KBM-7 (cell line): Measurements from ENCODE around the gene ANKS3.

ENCODE experiments used
- DNase-seq: peaks from one replicate; pipeline ENCODE4 v3.0.0-alpha.2; 2015
- in situ Hi-C: fragments of 300-500 bp; cut with MboI; formaldehyde crosslinking; loops from 2 replicates; pipeline ENCODE4 v1.14.3; 2020; ENCODE audit warnings: low sequenced_read_pairs, low pct_unique_long_range_greater_than_20kb, mixed read lengths

Gene ANKS3, protein sequence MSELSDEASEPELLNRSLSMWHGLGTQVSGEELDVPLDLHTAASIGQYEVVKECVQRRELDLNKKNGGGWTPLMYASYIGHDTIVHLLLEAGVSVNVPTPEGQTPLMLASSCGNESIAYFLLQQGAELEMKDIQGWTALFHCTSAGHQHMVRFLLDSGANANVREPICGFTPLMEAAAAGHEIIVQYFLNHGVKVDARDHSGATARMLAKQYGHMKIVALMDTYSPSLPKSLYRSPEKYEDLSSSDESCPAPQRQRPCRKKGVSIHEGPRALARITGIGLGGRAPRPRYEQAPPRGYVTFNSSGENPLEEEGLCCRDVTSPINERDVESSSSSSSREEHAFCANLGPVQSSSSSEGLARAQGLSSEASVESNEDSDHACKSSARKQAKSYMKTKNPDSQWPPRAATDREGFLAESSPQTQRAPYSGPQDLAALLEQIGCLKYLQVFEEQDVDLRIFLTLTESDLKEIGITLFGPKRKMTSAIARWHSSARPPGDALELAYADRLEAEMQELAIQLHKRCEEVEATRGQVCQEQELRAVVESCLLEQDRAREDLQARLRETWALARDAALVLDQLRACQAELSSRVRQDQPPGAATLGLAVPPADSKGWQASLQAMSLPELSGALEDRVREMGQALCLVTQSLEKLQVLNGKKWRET

DNA sequence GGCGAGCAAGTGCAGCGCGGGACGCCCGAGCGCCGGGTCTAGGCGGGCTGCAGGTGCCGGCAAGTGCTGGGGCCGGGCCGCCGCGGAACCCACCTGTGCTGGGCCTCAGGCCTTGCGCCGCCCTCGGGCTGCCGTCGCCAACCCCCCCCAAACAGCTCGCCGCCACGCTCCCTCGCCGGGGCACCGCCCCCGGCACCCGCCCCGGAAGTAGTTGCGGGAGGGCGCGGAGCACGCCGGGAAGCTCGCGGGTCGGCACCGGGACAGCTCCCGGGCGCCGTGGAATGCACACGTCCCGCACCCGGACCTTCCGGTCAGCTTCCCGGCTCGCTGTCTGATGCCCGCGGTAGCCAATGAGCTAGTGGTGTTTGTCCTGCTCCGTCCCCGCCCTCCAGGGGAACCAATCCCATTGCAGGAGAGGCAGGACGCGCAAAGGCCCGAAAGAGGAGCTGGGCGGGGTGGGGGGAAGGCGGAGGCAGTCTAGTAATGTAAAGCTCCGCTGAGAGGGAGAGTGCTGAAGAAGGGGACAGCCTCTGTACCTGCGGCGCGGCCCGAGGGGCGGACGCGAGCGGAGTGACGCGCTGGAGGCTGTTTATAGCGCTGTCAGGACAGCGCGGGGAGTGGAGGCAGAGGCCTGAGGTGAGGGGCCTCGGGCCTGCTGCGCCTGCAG, at the start of gene ANKS3, which contains the start of gene DNAAF8:
Gene ANKS3 (minus strand): TSS at position 209 of the 667 bp plus-strand sequence. CDS start 4,122 bp downstream, outside the sequence.
Gene DNAAF8 (plus strand): TSS at position 475 of the 667 bp plus-strand sequence. CDS start 1,978 bp downstream, outside the sequence.
- in situ Hi-C loops, result no loop called here
- DNase-seq, result peak; percentile 89

DNA sequence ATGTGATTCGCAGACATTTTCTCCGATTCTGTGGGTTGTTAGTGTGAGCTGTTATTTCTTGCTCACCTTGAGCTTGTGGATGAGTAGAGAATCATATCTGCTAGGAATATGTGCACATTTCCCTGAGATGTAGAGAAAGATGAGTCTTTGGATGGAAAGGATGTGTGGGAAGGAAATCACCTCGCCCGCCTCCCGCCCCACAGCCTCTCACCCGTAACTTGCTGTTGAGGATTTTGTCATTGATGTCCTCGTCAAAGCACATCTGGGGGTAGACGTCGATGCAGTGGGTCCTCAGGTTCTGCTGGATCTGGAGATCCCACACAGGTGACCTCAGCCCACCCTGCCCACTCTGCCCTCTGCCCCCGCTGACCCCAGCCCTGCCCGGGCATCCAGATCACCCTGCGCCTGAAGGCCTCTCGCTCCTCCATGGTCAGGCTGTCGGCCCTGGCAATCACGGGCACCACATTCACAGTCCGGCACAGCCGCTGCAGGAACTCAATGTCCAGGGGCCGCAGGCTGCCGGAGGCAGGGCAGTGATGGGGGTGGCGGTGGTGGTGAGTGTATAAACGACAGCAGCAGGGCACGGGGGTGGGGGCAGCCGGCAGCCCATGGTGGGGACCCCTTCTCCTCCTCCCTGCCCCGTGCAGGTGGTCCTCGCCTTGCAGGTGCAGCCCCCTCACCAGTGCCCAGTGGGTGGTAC, 49.3 kb upstream of the ANKS3 start:
- in situ Hi-C loops, result no loop called here
- DNase-seq, result no peak

DNA sequence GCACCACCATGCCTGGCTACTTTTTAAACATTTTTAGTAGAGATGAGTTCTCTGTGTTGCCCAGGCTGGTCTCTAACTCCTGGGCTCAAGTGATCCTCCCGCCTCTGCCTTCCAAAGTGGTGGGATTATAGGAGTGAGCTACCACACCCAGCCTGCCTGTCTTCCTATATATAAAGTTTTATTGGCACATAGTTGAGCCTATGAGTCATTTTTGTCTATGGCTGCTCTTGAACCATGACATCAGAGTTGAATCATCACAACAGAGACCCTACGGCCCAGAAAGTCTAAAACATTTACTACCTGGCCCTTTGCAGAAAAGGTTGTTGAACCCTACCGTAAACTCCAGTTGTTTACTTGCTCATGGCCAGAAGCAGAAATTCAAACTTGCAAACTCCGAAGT, 46.2 kb upstream of the ANKS3 start:
- in situ Hi-C loops, result no loop called here
- DNase-seq, result no peak

DNA sequence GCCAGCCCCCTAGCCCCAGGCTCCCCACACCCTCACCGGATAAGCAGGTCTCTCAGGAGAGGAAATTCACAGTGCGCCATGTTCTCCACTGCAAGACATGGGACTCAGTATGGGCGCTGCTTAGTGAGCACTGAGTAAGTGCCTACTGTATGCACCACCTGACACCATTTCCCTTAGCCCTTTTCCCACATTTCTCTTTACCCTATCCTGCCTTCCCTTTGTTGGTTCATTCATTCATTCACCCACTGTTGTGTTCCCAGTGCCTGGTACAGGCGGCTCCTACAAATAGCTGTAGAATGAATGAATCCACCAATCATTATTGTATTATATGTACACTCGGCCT, 44.0 kb upstream of the ANKS3 start:
- no peak for DNase-seq
- in situ Hi-C loops, result no loop called here

DNA sequence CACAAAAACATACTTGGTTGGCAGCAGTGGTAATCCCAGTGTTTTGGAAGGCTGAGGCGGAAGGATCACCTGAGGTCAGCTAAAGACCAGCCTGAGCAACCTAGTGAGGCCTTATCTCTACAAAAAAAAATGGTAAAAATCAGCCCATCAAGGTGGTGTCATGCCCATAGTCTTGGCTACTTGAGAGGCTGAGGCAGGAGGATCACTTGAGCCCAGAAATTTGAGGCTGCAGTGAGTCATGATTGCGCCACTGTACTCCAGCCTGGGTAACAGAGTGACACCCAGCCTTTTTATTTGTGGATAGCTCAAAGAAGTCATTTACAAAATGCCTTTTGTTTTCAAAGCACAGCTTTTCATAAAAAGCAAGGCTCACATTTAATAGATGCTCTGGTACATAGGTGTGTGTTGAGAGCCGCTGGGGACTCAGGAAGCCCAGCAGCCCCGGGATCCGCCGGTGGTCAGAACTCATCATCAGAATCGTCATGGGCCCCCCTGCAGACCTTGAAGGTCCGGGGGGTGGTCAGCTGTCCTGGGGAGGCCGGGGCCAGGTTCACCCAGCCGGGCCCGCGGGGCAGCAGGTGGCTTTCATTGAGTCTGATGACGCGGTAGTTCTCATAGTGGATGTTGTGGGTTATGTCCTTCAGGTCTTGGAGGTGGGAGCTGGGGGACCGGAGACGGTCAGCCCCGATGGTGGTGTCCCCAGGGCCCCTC, 43.4 kb upstream of the ANKS3 start:
- in situ Hi-C loops, result no loop called here
- DNase-seq, result no peak

DNA sequence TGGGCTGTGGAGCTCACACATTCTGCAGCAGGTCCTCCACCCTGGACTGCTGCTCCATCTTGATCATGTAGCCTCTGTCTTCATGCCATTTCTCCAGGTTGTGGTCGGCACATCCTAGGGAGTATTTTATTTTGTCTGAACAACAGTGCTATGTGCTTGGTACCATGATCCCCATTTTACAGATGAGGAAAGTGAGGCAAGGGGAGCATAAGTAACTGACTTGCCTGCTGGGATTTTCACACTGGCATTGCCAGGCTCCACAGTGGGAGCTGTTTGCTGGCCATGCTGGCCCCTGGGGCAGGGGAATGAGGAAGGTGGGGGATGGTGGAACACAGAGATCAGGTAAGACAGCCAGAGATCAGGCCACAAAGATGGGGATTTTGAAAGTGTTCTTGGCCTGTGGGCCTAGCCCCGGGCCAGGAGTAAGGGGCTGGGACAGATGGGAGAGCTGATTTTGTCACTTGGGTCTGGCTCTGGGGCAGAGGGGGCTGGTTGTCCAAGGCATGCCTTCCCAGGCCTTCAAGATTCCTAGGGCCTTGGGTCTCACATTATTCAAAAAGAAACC, 42.2 kb upstream of the ANKS3 start:
- DNase-seq, result no peak
- in situ Hi-C loops, result no loop called here

DNA sequence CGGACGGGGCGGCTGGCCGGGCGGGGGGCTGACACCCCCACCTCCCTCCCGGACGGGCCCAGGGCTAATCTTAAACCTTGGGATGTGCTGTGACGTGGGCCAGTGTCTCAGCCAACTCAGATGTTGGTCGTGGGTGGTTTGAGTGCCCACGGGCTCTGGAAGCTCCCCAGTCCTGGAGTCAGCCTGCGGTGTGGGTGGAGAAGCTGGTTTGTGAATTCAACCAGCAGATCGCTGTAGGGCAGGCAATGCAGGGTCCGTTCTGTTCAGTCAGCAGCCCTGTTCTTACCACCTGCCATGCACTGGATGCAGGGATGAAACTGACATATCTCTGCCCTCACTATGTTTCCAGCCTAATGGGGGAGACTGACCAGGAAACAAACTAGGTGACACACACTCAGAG, 40.9 kb upstream of the ANKS3 start:
- no peak for DNase-seq
- in situ Hi-C loops, result no loop called here

DNA sequence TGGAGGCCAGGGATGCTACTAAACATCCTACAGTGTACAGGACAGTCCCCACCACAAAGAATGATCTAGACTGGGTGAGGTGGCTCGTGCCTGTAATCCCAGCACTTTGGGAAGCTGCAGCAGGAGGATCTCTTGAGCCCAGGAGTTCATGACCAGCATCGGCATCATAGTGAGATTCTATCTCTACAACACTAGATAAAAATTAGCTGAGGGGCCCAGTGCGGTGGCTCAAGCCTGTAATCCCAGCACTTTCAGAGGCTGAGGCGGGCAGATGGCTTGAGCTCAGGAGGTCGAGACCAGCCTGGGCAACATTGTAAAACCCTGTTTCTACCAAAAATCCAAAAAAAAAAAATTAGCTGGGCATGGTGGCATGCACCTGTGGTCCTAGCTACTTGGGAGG, 38.3 kb upstream of the ANKS3 start:
- no peak for DNase-seq
- in situ Hi-C loops, result no loop called here

DNA sequence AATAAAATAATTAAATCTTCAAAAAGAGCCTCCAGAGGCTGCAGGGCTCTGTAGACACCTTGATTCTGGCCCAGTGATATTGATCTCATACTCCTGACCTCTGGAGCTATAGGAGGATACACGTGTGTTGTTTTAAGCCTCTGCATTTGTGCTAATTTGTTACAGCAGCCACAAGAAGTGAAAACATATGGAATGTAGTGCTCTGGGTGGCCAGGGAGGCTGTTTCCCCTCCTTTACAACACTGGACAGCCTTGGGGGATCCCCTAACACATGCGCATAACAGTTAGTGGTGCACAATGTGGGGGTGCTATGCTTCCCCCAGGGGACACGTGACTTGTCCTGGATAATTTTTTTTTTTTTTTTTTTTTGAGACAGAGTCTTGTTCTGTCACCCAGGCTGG, 37.6 kb upstream of the ANKS3 start:
- no peak for DNase-seq
- in situ Hi-C loops, result no loop called here

DNA sequence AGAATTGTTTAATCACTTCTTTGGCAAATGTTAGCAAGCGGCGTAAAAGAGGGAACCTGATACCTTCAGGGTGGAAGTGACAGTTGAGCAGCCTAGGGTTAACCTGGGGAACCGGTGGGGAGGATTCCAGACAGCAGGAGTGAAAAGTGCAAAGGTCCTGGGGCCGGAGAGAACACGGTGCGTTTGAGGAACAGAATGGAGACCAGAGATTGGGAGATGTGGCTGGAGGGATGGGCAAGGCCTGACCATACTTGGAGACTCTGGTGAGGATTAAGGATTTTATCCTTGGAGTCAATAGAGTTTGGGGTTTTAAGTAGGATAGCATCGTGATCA, 35.2 kb upstream of the ANKS3 start:
- DNase-seq, result no peak
- in situ Hi-C loops, result no loop called here

DNA sequence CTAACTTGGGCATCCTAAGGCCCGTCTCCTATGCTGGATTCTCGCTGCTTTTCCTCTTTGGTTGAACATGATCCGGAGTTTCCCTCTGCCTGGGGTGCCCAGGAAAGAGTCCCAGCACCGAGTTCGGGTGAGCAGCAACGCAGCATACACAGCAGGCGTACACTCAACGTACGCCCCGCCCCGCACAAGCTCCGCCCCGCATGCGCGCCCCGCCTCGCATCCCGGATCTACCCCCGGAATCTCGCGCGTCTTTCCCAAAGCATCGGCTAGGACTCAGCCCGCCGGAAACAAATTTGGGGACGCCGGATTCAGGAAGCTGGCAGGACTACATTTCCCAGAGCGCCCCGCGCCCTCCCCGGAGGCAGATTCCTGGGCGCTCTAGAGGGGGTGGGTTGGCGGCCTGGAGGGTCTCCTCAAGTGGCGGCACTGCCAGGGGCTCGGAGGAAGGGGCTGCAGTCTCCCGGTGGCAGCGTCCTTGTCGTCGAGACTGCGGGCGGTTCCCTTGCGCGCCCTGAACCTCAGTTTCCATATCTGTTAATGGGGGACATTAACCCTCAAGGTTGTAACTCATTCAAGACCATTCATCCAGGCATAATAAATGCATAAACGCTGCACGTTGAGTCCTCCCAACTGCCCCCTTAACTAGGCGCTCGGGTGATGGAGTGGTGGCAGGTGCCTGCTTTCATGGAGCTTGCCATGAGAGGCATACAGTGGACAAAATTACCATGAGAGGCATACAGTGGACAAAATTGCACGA, 34.7 kb upstream of the ANKS3 start:
- in situ Hi-C loops, result no loop called here
- DNase-seq, result peak; percentile 96

DNA sequence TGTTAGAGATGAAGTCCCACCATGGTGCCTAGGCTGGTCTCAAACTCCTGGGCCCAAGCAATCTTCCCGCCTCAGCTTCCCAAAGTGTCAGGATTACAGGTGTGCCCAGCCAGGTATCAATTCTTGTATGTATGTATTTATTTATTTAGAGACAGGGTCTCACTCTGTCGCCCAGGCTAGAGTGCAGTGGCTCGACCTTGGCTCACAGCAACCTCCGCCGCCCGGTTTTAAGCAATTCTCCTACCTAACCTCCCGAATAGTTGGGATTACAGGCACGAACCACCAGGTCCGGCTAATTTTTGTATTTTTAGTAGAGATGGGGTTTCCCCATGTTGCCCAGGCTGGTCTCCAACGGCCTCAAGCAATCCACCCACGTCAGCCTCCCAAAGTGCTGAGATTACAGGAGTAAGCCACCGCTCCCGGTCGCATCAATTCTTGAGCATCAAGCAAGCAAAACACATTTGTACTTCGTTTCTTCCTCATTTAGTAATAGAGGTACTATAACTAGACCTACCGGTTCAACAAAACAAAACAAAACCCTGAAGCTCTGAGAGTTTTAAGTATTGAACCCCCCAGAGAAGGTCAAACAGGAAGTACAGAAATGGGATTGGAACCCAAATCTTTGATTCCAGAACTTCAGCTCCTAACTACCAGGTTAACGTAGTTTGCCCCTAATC, 33.9 kb upstream of the ANKS3 start:
- DNase-seq, result no peak
- in situ Hi-C loops, result no loop called here

DNA sequence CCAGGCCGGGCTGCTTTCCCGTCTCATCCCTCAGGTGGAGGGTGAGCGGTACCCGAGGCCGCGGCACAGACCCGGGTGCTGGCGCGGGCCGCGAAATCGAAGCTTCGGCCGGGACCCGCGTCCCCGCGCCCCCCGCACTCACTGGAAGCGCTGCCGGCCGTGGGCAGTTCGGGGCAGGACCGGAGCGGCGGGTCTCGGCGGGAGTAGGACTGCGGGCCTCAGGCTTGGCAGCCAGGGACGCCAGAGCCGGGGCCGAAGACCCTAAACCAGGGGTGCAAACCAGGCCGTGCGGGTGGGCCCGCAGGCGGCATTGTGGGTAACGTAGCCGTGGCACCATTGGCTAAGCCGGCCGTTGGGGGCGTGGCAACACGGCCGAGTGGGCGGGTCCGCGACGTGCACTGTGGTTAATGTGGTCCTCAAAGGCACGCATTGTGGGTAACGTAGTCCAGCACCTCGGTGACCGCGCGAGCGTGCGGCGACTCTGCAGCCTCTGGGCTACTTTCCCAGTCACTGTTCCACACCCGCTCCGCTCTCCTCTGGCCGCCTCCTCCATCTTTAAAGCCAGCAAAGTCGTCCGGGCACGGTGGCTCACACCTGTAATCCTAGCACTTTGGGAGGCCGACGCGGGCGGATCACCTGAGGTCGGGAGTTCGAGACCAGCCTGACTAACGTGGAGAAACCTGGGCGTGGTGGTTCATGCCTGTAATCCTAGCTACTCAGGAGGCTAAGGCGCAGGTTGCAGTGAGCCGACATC, 33.0 kb upstream of the ANKS3 start, which contains the start of gene ZNF500:
Gene ZNF500 (minus strand): TSS at position 288 of the 754 bp plus-strand sequence. CDS start 1,184 bp downstream, outside the sequence.
- in situ Hi-C loops, result no loop called here
- peak; percentile 96 for DNase-seq

DNA sequence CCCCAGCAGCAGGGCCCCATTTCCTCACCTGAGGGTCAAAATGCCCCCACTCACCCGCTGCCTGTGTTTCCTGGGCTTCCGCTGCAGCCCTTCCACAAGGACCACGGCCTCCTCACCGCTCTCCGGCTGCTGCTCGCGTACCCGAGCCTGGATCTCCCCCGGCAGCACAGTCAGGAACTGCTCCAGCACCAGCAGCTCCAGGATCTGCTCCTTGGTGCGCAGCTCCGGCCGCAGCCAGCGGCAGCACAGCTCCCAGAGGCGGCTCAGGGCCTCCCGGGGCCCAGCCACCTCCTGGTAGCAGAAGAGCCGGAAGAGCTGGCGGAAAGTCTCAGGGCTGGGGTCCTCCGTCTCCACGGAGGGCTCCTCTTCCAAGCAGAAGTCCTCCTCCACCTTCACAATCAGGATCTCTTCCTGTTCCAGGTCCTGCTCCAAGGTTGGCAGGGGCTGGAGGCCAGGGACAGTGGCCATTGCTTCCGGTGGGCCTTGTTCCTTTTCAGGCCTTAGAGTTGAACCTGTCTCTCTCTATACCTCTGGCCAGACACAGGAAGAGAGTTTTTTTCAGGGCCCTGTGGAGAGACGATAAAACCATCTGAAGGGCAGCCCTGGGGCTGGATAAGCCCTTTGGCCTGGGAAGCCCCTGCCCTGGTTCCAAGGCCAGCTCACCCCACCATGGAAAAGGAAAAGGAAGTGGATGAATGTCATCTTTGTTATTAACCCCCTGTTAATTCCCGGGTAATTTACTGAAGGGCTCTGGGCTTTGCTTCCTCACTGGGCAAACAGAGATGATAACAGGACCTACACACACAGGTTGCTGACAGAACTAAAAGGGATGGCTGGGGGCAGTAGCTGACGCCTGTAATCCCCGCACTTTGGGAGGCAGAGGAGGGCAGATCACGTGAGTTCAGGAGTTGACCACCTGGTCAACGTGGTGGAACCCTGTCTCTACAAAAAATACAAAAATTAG, 31.7 kb upstream of the ANKS3 start:
- DNase-seq, result no peak
- in situ Hi-C loops, result no loop called here

DNA sequence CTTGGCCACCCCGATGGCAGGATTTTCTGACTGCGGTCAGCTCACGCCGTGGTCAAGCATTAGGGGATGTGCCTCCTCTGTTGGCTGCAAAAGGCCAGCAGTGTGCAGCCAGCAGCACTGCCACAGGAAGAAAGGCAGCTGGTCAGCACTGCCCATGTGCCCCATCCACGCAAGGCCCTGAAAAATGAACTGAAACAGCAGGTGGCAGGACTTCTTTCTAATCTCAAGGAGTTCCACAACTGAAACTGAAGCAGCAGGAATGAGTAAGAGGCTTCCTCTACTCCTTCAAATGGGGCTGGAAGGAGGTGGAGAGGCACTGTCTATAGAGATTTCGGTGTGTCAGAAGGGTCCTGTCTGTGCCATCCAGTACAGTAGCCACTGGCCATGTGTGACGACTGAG, 29.7 kb upstream of the ANKS3 start:
- DNase-seq, result no peak
- in situ Hi-C loops, result no loop called here

DNA sequence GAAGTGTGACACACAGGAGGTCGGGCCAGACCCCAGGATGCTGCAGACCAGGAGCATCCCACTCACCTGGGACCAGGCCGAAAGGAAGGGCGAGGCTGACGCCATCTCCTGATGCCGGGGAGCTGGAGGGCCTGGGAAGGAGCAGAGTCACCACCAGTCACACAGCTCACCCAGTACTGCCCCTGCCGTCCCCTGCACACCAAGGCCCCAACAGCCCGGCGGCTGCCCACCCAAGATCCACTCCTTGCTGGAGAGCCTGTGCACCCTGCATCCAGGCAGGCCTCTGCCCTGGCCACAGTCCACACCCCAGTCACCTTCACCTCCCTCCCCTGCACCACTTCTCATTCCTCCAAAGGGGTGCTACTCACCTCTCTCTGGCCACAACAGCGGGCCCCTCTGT, 28.1 kb upstream of the ANKS3 start:
- DNase-seq, result no peak
- in situ Hi-C loops, result no loop called here
